GM21526 (cell line): ENCODE results near the gene SETX.

ENCODE experiments used
- ATAC-seq: cut with Tn5 transposase; IDR thresholded peaks from one replicate; pipeline ENCODE4 v1.9.1; 2021; ENCODE audit warnings: moderate library complexity; ENCODE audit not compliant: unreplicated experiment, low FRiP score

Gene SETX

GRCh38 chr9:132364068-132364467 is 9.3 kb upstream of the SETX start:
- no peak for ATAC-seq

- ATAC-seq = no peak
Observed at GRCh38 chr9:132357764-132358163, 3.0 kb upstream of the SETX start.

DNA sequence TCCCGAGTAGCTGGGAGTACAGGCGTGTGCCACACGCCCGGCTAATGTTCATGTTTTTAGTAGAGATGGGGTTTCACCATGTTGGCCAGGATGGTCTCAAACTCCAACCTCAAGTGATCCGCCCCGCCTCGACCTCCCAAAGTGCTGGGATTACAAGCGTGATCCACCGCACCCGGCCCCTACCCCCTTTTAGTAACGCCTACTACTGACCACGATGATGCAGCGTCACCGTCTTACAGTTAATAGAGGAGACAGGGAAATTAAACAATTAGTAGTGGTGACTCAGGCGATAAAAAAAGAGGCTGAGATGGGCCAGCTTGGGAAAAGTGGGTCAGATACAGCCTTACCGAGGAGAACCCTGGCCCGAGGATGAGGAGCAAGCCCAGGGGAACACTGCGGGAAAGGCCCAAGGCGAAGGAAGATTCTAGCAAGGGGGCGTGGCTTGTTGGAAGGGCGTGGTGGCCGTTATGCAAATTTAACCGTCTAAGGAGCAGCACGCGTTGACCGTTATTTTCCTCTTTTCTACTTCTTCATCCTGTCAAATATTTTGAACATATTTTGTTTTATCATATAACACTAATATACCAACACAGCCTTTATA is 1.6 kb upstream of the SETX start:
- ATAC-seq = no peak

GRCh38 chr9:132351404-132352045 is 3.3 kb downstream of the SETX start:
- ATAC-seq = no peak

GRCh38 chr9:132350861-132351315 is 3.9 kb downstream of the SETX start:
- ATAC-seq = no peak

DNA sequence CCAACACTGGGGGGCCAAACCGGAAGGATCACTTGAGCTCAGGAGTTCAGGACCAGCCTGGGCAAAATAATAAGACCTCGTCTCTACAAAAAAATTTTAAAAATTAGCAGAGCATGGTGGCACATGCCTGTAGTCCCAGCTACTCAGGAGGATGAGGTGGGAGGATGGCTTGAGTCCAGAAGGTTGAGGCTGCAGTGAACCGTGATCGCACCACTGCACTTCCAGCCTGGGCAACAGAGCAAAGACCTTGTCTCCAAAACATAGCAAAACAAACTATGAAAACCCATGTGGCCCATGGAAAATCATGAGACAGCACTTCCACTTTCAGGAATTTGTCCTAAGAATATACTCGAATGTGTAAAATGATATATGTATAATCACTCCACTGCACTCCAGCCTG is 6.1 kb downstream of the SETX start:
- no peak for ATAC-seq

GRCh38 chr9:132346177-132346576 is 8.6 kb downstream of the SETX start:
- ATAC-seq = no peak

GRCh38 chr9:132341177-132341840 is 13.5 kb downstream of the SETX start:
- no peak for ATAC-seq

- ATAC-seq = no peak
Observed at GRCh38 chr9:132334364-132334763, 20.4 kb downstream of the SETX start.

DNA sequence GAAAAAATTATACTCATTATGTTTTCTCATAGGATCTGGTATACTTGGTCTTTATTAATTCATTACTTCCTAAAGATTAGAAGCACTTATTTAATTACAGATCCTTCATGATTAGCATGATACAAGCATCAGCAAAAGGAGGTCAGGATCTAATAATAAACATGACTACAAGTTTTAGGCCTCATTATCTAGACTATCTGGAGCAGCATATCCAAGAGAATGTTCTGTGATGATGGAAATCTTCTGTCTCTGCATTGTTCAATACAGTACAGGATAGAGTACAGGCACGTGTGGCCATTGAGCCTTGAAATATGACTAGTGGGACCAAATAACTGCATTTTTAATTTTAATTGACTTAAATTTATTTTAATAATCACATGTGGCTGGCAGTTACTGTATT is 21.2 kb downstream of the SETX start:
- ATAC-seq = no peak

- ATAC-seq = no peak
Observed at GRCh38 chr9:132328580-132328979, 26.2 kb downstream of the SETX start.

- ATAC-seq = no peak
Observed at GRCh38 chr9:132327537-132327936, 27.2 kb downstream of the SETX start.

DNA sequence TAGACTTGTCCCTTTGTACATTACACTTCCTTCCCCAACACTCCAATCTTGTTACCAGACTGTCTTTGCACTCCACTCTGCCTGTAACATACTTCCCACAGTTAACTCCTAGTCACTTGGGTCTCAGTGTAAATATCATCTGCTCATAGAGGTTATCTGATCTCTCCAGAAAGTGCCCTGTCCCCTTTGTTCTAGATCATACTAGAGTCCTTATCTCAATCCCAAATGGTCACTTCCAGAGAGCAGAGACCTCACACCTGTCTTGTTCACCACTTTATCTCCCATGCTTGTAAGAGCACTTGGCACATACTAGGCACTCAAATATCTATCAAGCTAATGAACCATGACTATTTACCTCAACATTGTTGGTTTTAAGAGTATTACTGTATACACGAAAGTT is 30.4 kb downstream of the SETX start:
- no peak for ATAC-seq

DNA sequence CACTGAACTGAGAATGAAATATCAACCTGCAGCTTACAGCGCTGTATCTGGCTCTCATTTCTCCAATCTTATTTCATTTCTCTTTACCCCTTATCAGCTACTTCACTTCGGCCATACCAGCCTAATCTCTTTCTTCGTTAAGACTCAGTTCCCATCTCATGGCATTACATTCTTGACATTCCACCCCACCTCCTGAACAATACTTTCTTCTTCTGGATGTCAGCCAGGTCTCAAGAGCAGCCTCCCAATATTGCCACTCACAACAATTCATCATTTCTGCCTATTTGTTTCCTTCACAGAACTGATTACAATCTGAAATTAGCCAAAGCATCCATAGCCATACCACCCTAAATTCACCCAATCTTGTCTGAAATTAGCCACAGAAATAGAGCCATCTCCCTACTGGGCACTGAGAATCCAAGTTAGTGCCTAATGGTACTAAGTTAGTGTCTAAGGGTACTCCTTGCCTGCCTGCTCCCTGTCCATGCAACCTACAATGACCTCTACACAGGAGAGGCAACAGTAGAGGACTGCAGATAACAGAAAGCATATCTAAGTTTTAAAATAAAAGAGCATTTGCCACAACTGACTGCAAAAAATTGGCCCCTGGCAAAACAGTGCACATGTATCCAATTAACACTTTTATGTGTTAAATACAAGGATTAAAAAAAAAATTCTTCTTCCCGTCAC is 35.2 kb downstream of the SETX start:
- no peak for ATAC-seq

- ATAC-seq = no peak
Observed at GRCh38 chr9:132312873-132313272, 41.9 kb downstream of the SETX start.

DNA sequence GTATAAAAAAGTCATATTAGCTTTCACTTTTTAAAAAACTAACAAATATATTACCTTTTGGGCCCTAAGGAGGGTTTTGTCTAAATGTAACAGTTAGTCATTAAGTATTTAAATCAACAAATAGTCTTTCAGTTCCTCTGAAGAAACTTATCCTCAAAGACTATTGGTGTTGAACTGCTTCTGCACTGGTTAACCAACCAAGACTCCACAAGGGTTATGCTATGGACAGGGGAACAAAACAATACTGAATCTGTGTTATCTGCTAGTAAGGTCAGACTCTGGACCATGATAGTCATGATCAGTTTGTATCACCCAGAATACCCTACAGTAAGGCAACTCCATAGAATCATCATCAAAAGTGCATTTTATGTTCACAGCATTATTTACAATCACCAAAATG is 42.4 kb downstream of the SETX start:
- no peak for ATAC-seq

DNA sequence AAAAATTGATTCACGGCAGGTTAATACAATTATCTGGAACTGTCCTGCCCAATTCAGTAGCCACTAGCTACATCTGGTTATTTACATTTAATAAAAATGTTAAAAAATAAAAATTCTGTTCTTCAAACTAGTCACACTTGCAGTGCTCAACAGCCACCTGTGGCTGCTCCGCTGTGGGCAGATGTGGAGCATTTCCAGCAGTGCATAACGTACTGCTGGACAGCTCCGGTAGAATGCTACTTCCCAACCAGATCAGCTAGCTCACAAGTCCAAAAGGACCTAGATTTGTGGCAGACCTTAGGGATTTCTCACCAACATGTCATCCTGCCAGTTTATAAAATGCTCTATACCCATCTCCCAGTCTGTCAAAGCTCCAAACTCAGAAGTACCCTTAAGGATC is 42.8 kb downstream of the SETX start:
- no peak for ATAC-seq

GRCh38 chr9:132309056-132309455 is 45.7 kb downstream of the SETX start:
- ATAC-seq = no peak

DNA sequence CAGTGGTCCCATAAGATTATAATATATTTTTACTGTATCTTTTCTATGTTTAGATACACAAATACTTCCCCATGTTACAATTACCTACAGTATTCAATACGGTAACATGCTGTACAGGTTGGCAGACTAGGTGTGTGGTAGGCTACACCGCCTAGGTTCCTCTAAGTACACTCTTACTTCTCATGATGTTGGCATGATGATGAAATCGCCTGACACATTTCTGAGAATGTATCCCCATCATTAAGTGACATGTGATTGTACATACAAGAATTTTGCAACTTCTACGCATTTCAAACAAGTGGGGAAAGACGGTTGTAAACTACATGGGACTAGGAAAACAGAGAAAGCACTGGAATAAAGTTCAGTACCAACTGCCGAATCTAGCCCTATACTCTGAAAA is 53.3 kb downstream of the SETX start:
- ATAC-seq = no peak

DNA sequence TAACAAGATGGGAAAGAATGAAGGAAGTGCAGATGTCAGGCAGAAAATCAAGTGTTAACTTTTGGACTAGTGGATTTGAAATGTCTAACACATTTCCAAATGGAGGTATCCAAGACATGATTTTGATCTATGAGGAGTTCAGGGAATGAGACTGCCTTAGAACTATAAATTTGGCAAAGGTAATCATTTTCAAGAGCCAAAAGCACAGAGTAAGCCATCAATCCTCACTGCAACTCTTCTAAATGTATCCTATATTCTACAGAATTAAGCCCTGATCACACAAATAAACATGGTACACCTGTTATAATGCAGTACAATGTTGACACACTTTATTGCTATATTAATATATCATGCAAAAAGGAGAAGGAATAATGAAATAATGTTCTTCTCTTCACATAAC is 55.6 kb downstream of the SETX start:
- ATAC-seq = no peak

- no peak for ATAC-seq
Observed at GRCh38 chr9:132295181-132295580, 59.6 kb downstream of the SETX start.
